B cell (primary cell): ENCODE data around the gene ADRA1B. TPM values are rescaled to one million over a fixed set of nuclear protein-coding genes. Genes with fewer than 3 reads are reported as not detected.

Source experiments
- ATAC-seq: fragments of 200-7000 bp; cut with Tn5 transposase; one replicate; pipeline ENCODE4 v1.10.0; 2021; ENCODE audit warnings: low read depth, mild to moderate bottlenecking, moderate number of reproducible peaks, moderate library complexity
- CTCF ChIA-PET: fragments of 350-600 bp; sonication (Branson Sonifier 250); formaldehyde crosslinking; loops from one replicate; lab custom pipeline; 2021; ENCODE audit warnings: antibody characterized with exemption, inconsistent platforms; lab: Charles Lee
- POLR2A ChIA-PET: fragments of 350-600 bp; sonication (Branson Sonifier 250); formaldehyde crosslinking; loops from one replicate; lab custom pipeline; 2021; ENCODE audit warnings: antibody characterized with exemption; lab: Charles Lee
- DNase-seq: peaks from one replicate; pipeline ENCODE4 v3.0.0; 2013
- H2AFZ ChIP-seq: 2 replicates; pipeline ENCODE4 v1.6.1; 2012; ENCODE audit warnings: mild to moderate bottlenecking, low read depth, low read length; ENCODE audit not compliant: insufficient read depth, poor library complexity, severe bottlenecking
- H3K27ac ChIP-seq, 2 donors: 1 replicate in 1 of 2; 2 replicates in 1 of 2; pipeline ENCODE4 v1.5.1; 2012 to 2013; ENCODE audit warnings: low read length in 2 of 2, mild to moderate bottlenecking in 2 of 2, moderate library complexity in 1 of 2
- H3K27me3 ChIP-seq, 4 experiments: fragments of 200-600 bp in 1 of 4; sonication (generic) in 1 of 4; replicated peaks in 1 of 4; 1 replicate in 2 of 4; 2 replicates in 2 of 4; pipeline versions ENCODE4 v1.6.1 to v1.7.0; 2013 to 2016; ENCODE audit warnings: low read length in 3 of 4, mild to moderate bottlenecking in 2 of 4, mixed read lengths in 1 of 4, moderate library complexity in 1 of 4; ENCODE audit not compliant: insufficient read depth in 4 of 4, control insufficient read depth in 3 of 4; ENCODE audit errors: control extremely low read depth in 1 of 4
- H3K36me3 ChIP-seq, 2 experiments: replicated peaks in 1 of 2; 1 replicate in 1 of 2; 2 replicates in 1 of 2; pipeline versions ENCODE4 v1.6.1 to v1.7.1; 2013; ENCODE audit warnings: low read length in 1 of 2; ENCODE audit not compliant: insufficient read depth in 2 of 2, control insufficient read depth in 1 of 2; ENCODE audit errors: control extremely low read depth in 1 of 2, extremely low read depth in 1 of 2
- H3K4me1 ChIP-seq, 2 donors: fragments of 200-600 bp in 1 of 2; sonication (generic) in 1 of 2; 1 replicate in 1 of 2; 2 replicates in 1 of 2; pipeline versions ENCODE4 v1.5.1 to v1.6.1; 2013 to 2017; ENCODE audit warnings: low read length in 2 of 2; ENCODE audit not compliant: control insufficient read depth in 2 of 2, insufficient read depth in 2 of 2
- H3K4me2 ChIP-seq: replicated peaks from 2 replicates; pipeline ENCODE3; 2012; ENCODE audit warnings: mild to moderate bottlenecking, low read depth, low read length; ENCODE audit not compliant: poor library complexity, severe bottlenecking
- H3K4me3 ChIP-seq, 5 experiments: fragments of 200-600 bp in 1 of 5; sonication (generic) in 1 of 5; 1 replicate in 3 of 5; 2 replicates in 2 of 5; pipeline versions ENCODE4 v1.5.1 to v1.7.0; 2011 to 2016; ENCODE audit warnings: low read length in 4 of 5, mild to moderate bottlenecking in 4 of 5, low read depth in 2 of 5, control low read depth in 1 of 5, moderate library complexity in 1 of 5; ENCODE audit not compliant: insufficient read depth in 1 of 5; ENCODE audit errors: control extremely low read depth in 1 of 5, extremely low read depth in 1 of 5
- H3K79me2 ChIP-seq: fragments of 200-600 bp; sonication (generic); one replicate; pipeline ENCODE4 v1.6.0; 2016; ENCODE audit warnings: low read length; ENCODE audit not compliant: control insufficient read depth, insufficient read depth
- H3K9ac ChIP-seq: fragments of 200-600 bp; sonication (generic); 2 replicates; pipeline ENCODE4 v1.6.1; 2017; ENCODE audit warnings: mild to moderate bottlenecking, low read length, moderate library complexity
- H3K9me3 ChIP-seq, 3 donors: one replicate each; pipeline versions ENCODE4 v1.6.1 to v1.7.1; 2013; ENCODE audit warnings: low read length in 2 of 3; ENCODE audit not compliant: control insufficient read depth in 2 of 3, insufficient read depth in 1 of 3; ENCODE audit errors: control extremely low read depth in 1 of 3
- H4K20me1 ChIP-seq: 2 replicates; pipeline ENCODE4 v1.6.0; 2012; ENCODE audit warnings: mild to moderate bottlenecking, low read length; ENCODE audit not compliant: insufficient read depth, control insufficient read depth, poor library complexity, severe bottlenecking
- H3K27ac Mint-ChIP-seq: one replicate; pipeline ENCODE4 v1.8.0; 2021; ENCODE audit warnings: mixed read lengths
- H3K27me3 Mint-ChIP-seq: one replicate; pipeline ENCODE4 v1.8.0; 2021; ENCODE audit warnings: mixed read lengths
- H3K4me1 Mint-ChIP-seq: one replicate; pipeline ENCODE4 v1.8.0; 2021; ENCODE audit warnings: mixed read lengths
- H3K4me3 Mint-ChIP-seq: one replicate; pipeline ENCODE4 v1.8.0; 2021; ENCODE audit warnings: mixed read lengths
- H3K9me3 Mint-ChIP-seq: one replicate; pipeline ENCODE4 v1.8.0; 2022; ENCODE audit warnings: mixed read lengths; ENCODE audit not compliant: insufficient read depth
- CTCF ChIP-seq: fragments of 200-600 bp; IDR thresholded peaks from one replicate; pipeline ENCODE4 v1.8.0; 2022; ENCODE audit warnings: antibody characterized with exemption, mild to moderate bottlenecking
- EZH2 ChIP-seq: IDR thresholded peaks from 2 replicates; pipeline ENCODE4 v1.6.1; 2012; ENCODE audit warnings: borderline replicate concordance, low read depth, mild to moderate bottlenecking, moderate library complexity, low read length; ENCODE audit not compliant: insufficient read depth, poor library complexity, severe bottlenecking
- WGBS: methylation state at CpG from one replicate; pipeline ENCODE4 v1.1.5; 2013; ENCODE audit warnings: missing lambda C conversion rate; ENCODE audit not compliant: insufficient coverage; 5-methylcytosine and 5-hydroxymethylcytosine counted together
- intact Hi-C: fragments of 100-400 bp; cut with micrococcal nuclease; formaldehyde crosslinking; loops from one replicate; pipeline ENCODE4 v1.10.0; 2022
- polyA plus RNA-seq: library from polyadenylated mRNA; depleted of rRNA; stranded (reverse); fragments of >200 nt; gene quantifications from 2 replicates; pipeline ENCODE4 v1.2.3, GENCODE V29; 2012
- total RNA-seq, 2 donors: library from RNA; stranded (reverse); fragments of 120-200 nt in 1 of 2; gene quantifications; 1 replicate in 1 of 2; 2 replicates in 1 of 2; pipeline versions ENCODE4 v1.2.3 to v1.2.4, GENCODE V29; 2013 to 2022

Gene ADRA1B
- total and polyA plus RNA-seq, 2 donors (not counting 1 experiment from before 2014, with no cell fraction given), result 0.04 TPM; not detected in 1

- no peak overlapping the region for H3K27ac ChIP-seq
- H2AFZ ChIP-seq, result no peak overlapping the region
- no peaks in the 10 kb centered on the region for H3K36me3 ChIP-seq
- no peak overlapping the region for H3K4me3 ChIP-seq
- DNase-seq (no peak), ATAC-seq (no peak)
- CTCF ChIA-PET, result no interaction called here
- intact Hi-C loops, result no loop called here
- H3K9me3 ChIP-seq, result no peaks in the 10 kb centered on the region
- Mint-ChIP-seq H3K4me3 (no peak overlapping the region), H3K9me3 (no peaks in the 10 kb centered on the region), H3K27me3 (peaks cover 32% of the 10 kb centered on the region), H3K27ac (no peak overlapping the region), H3K4me1 (no peaks in the 10 kb centered on the region)
- H4K20me1 ChIP-seq, result no peaks in the 10 kb centered on the region
- WGBS, result 84% methylated on average over 7 of the region's 7 CpGs
- H3K79me2 ChIP-seq, result no peaks in the 10 kb centered on the region
- TF ChIP-seq CTCF (no peak), EZH2 (no peak)
- H3K9ac ChIP-seq, result no peak overlapping the region
- no peaks in the 10 kb centered on the region for H3K4me1 ChIP-seq
- H3K4me2 ChIP-seq, result no peak overlapping the region
- H3K27me3 ChIP-seq, result peaks cover 0 to 37% (median 9%) of the 10 kb centered on the region in 4 experiments
- POLR2A ChIA-PET, result no interaction called here
Measured at GRCh38 chr5:159923008-159923407, 6.7 kb downstream of the ADRA1B start.

GRCh38 chr5:159928122-159928909 lies 12.0 kb downstream of the ADRA1B start:
- ATAC-seq, result no peak
- ChIA-PET POLR2A (no interaction called here), CTCF (no interaction called here)
- Histone ChIP-seq H3K4me3 (no peak overlapping the region), H3K9ac (no peak overlapping the region), H3K27ac (no peak overlapping the region), H3K79me2 (no peaks in the 10 kb centered on the region), H3K4me2 (no peak overlapping the region), H3K36me3 (no peaks in the 10 kb centered on the region), H4K20me1 (no peaks in the 10 kb centered on the region), H2AFZ (no peak overlapping the region), H3K27me3 (peaks cover 0 to 17% (median 1%) of the 10 kb centered on the region in 4 experiments), H3K9me3 (no peaks in the 10 kb centered on the region), H3K4me1 (no peaks in the 10 kb centered on the region)
- Mint-ChIP-seq H3K4me1 (no peaks in the 10 kb centered on the region), H3K27ac (no peak overlapping the region), H3K27me3 (peaks cover 28% of the 10 kb centered on the region), H3K9me3 (no peaks in the 10 kb centered on the region), H3K4me3 (no peak overlapping the region)
- DNase-seq, result no peak
- WGBS, result 88% methylated on average over 8 of the region's 12 CpGs
- intact Hi-C loops, result no loop called here
- TF ChIP-seq CTCF, result no peak
- TF ChIP-seq EZH2, result no peak
